Frontal cortex (tissue), 4 donors: ENCODE measurements around the gene ADGRL4. TPM values are rescaled to one million over a fixed set of nuclear protein-coding genes. Genes with fewer than 3 reads are reported as not detected.
A peak's percentile ranks its signal among the peaks of the same experiment; 100 is the strongest.

Source experiments
- DNase-seq, 2 donors: peaks; one replicate each; pipeline ENCODE4 v3.0.0; 2012; ENCODE audit warnings: low spot score in 2 of 2
- FAIRE-seq: peaks from 2 replicates; lab custom pipeline; 2012; peaks lifted over from hg19 to GRCh38; lab: Jason Lieb, UNC
- total RNA-seq: library from RNA; depleted of rRNA; stranded (reverse); fragments of >200 nt; gene quantifications from one replicate; pipeline ENCODE4 v1.2.3, GENCODE V29; 2014
- donor health status: control.
- donor health status: control.
- donor health status: control.

The ADGRL4 gene
- total RNA-seq, 1 donor from 2014 or later: 1.2 TPM

- DNase-seq (no peak), FAIRE-seq (no peak)
Measured at GRCh38 chr1:78843111-78843510, 163.4 kb downstream of the ADGRL4 start.

- peak in 1 of 2 donors; percentile 13 for DNase-seq
- FAIRE-seq: no peak
Measured at GRCh38 chr1:78840453-78841271, 165.9 kb downstream of the ADGRL4 start.
